Measurements from ENCODE around the gene KRT76.

KRT76 gene

DNA sequence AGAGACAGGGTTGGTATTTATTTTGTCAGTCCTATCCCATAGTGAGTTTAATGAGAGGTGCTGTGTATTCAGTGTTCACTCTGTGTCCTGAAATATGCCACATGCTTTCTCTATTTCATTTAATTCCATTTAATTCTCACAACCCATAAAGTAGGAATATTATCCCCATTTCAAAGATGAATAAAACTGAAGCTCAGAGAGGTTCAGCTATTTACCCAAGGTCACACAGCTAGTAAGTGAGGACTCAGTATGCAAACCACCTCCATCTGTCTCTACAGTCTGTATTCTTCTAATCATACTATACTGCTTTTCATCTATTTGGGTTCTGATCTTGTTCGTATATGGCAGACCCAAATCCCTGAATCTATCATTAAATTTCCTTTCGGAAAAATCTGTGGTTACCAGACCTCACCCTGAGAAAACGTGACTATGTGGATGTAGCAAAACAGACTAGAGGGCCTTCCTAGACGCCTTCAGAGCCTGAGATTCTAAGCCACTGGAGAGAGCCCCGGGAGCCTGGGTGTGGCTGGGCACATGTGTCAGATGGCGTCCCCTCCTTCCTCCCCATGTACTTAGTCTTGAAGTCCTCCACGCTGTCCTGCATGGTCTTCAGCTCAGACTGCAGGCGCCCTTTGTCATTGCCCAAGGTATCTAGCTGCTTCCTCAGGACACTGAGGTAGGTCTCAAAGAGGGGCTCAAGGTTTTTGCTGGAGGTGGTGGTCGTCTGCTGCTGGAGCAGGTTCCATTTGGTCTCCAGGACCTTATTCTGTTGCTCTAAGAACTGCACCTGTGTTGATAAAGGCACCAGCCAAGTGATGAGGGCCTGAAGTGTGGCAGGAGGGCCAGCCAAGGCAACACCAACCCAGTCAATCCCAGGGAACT, 34.3 kb upstream of the KRT76 start:
- Histone ChIP-seq H3K9me3 (no peaks in the 10 kb centered on the region), H3K4me1 (ENCODE audit: control insufficient read depth in 1 of 2, insufficient read depth in 1 of 2, low read depth in 1 of 2, low read length in 1 of 2) (no peaks in the 10 kb centered on the region), H3K27ac (no peak overlapping the region), H3K4me3 (ENCODE audit: low read depth in 1 of 2, low read length in 1 of 2) (no peak overlapping the region), H3K36me3 (no peaks in the 10 kb centered on the region), H3K27me3 (no peaks in the 10 kb centered on the region)
- no peak for TF ChIP-seq CTCF (IDR thresholded peaks at IDR 0.05)

- no peaks in the 10 kb centered on the region for H3K9me3 ChIP-seq
- no peak overlapping the region for H3K27ac ChIP-seq
- H3K4me3 ChIP-seq (ENCODE audit: low read depth in 1 of 2, low read length in 1 of 2) = no peak overlapping the region
- H3K4me1 ChIP-seq (ENCODE audit: control insufficient read depth in 1 of 2, insufficient read depth in 1 of 2, low read depth in 1 of 2, low read length in 1 of 2) = no peaks in the 10 kb centered on the region
- H3K27me3 ChIP-seq = no peaks in the 10 kb centered on the region
- no peak for TF ChIP-seq CTCF (IDR thresholded peaks at IDR 0.05)
- H3K36me3 ChIP-seq = no peaks in the 10 kb centered on the region
Measured at GRCh38 chr12:52810554-52810953, 33.4 kb upstream of the KRT76 start.

- Histone ChIP-seq H3K36me3 (no peaks in the 10 kb centered on the region), H3K4me3 (ENCODE audit: low read depth in 1 of 2, low read length in 1 of 2) (no peak overlapping the region), H3K27ac (no peak overlapping the region), H3K9me3 (no peaks in the 10 kb centered on the region), H3K27me3 (no peaks in the 10 kb centered on the region), H3K4me1 (ENCODE audit: control insufficient read depth in 1 of 2, insufficient read depth in 1 of 2, low read depth in 1 of 2, low read length in 1 of 2) (no peaks in the 10 kb centered on the region)
- TF ChIP-seq CTCF (IDR thresholded peaks at IDR 0.05) = no peak
Measured at GRCh38 chr12:52809166-52809565, 32.0 kb upstream of the KRT76 start.

DNA sequence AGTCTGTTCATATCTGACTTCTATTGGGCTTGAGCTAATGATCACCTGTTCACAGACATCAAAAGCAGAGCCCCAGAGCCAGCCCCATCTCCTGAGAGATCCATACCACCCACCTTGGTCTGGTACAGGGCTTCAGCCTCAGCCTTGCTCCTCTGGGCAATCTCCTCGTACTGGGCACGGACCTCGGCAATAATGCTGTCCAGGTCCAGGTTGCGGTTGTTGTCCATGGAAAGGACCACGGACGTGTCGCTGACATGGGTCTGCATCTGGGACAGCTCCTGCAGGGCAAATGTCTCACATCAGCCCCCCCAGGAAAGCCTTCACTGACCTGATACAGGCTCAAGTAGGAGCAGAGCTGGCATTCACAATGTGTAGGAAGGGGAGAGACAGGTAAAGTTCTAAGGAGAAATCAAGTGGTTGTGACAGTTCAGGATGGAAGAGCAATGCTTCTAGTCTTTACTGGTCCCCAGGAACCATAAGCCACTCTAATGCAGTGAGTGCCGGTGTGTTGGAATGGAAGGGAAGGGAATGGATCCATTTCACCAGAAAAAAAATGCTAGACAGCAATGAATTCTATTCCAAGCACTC, 31.5 kb upstream of the KRT76 start:
- H3K4me3 ChIP-seq (ENCODE audit: low read depth in 1 of 2, low read length in 1 of 2) = no peak overlapping the region
- TF ChIP-seq CTCF (IDR thresholded peaks at IDR 0.05) = no peak
- no peaks in the 10 kb centered on the region for H3K27me3 ChIP-seq
- H3K4me1 ChIP-seq (ENCODE audit: control insufficient read depth in 1 of 2, insufficient read depth in 1 of 2, low read depth in 1 of 2, low read length in 1 of 2) = no peaks in the 10 kb centered on the region
- no peaks in the 10 kb centered on the region for H3K9me3 ChIP-seq
- no peak overlapping the region for H3K27ac ChIP-seq
- no peaks in the 10 kb centered on the region for H3K36me3 ChIP-seq

GRCh38 chr12:52807544-52808470, 30.7 kb upstream of the KRT76 start:
- no peaks in the 10 kb centered on the region for H3K36me3 ChIP-seq
- H3K27ac ChIP-seq = no peak overlapping the region
- TF ChIP-seq CTCF (IDR thresholded peaks at IDR 0.05) = no peak
- H3K27me3 ChIP-seq = no peaks in the 10 kb centered on the region
- H3K4me3 ChIP-seq (ENCODE audit: low read depth in 1 of 2, low read length in 1 of 2) = no peak overlapping the region
- H3K4me1 ChIP-seq (ENCODE audit: control insufficient read depth in 1 of 2, insufficient read depth in 1 of 2, low read depth in 1 of 2, low read length in 1 of 2) = no peaks in the 10 kb centered on the region
- H3K9me3 ChIP-seq = no peaks in the 10 kb centered on the region
